Stimulated activated CD8-positive, alpha-beta memory T cell treated with anti-CD3 and anti-CD28 coated beads, Interleukin-15, amount 100 ng/mL, for 24 hours (primary cell): ENCODE results near the gene USP8.

Experiments used
- DNase-seq: peaks from one replicate; pipeline ENCODE4 v3.0.0-alpha.2; 2020; ENCODE audit warnings: low read depth

The USP8 gene

GRCh38 chr15:50543556-50543955 is 119.4 kb downstream of the USP8 start:
- DNase-seq: no peak

GRCh38 chr15:50544368-50544767 is 120.2 kb downstream of the USP8 start:
- no peak for DNase-seq

GRCh38 chr15:50546566-50546965 is 122.4 kb downstream of the USP8 start, which contains the start of gene USP50:
USP50 (minus strand) TSS chr15:50546666; CDS start chr15:50546525, 141 bp downstream.
- no peak for DNase-seq

GRCh38 chr15:50549326-50549725 is 125.1 kb downstream of the USP8 start:
- DNase-seq: no peak

- DNase-seq: no peak
These were observed 128.0 kb downstream of the USP8 start for GRCh38 chr15:50552238-50552637.

GRCh38 chr15:50556642-50557371 is 132.6 kb downstream of the USP8 start:
- DNase-seq: no peak

- no peak for DNase-seq
These were observed 133.8 kb downstream of the USP8 start for GRCh38 chr15:50558012-50558411.

- no peak for DNase-seq
These were observed 138.8 kb downstream of the USP8 start for GRCh38 chr15:50562735-50563640.

- DNase-seq: no peak
These were observed 139.6 kb downstream of the USP8 start for GRCh38 chr15:50563756-50564155.
